DMS79 (cell line): ENCODE results near the gene MOGAT2.
A peak's percentile ranks its signal among the peaks of the same experiment; 100 is the strongest.
"Not testable (repeated sequence)": the region's sequence is repeated elsewhere in the genome, so short reads cannot be mapped to it uniquely, and the experiment has no call there.

Source experiments
- DNase-seq: peaks from one replicate; lab custom pipeline; 2025; lab: John Stamatoyannopoulos, UW

MOGAT2 gene

GRCh38 chr11:75717608-75718418, at the start of gene MOGAT2:
TSS of gene MOGAT2 (plus strand) at chr11:75717838. CDS start at chr11:75717889, 51 bp downstream.
- DNase-seq = no peak

DNA sequence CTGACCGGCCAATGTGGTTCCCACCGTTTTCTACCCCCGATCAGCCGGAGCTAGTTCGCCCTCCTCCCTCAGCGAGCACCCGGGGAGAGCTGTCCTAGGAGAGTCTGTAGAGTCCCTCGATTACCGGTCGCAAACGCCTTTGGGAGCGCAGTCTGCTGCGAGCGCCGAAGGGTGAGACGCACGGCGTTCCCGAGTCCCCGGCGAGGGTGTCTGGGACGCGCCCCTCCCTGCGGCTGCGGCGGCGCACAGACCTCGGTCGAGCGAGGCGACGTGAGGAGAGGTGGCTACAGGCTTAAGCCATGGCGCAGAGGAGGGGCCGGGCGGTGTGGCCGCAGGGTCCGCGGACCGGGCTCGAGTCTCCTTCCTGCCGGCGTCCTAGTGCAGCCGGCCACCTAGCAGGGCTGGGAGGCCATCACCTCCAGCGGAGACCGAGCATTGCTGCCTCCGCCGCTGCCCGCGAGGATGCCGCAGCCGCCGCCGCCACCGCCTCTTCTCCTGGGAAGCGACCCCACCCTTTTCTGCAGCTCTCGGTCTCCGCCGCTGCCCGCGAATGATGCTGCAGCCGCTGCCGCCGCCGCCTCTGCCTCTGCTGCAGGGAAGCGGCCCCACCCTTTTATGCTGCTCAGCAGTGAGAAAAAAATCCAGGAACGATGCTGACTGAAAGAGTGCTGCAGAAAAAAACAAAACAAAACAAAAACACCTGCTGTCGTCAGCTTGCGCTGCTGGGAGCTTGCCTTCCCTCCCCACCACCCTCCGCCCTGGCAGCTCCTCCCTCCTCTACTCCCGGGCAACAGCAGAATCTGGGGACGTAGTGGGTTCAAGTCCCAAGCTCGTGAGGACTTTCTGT, 49.0 kb upstream of the MOGAT2 start, which contains the start of gene MAP6:
TSS of gene MAP6 (minus strand) at position 588 of the 847 bp plus-strand sequence. CDS start 669 bp downstream, outside the sequence.
- peak; percentile 74 for DNase-seq

DNA sequence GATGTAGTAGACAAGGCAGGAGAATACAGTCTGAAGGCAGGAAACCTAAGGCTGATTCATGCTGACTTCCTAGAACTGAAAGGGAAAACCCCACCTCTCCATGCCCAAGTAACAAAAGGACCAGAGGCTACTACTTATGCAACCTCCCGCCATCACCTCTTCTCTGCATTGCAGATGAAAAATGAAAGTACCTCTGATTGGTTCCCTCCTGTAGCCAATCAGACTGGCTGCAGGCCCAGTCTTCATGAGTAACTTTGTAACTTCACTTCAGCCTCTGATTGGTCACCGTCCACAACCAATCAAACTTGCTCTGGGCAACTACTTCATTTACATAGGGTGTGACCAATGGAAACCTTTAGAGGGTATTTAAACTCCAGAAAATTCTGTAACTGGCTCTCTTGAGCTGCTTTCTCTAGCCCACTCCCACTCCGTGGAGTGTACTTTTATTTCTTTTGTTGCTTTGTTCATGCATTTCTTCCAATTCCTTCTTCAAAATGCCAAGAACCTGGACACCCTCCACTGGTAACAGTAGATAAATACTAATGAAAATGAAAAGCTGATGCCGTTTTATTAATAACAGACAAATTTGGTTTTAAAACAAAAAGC, 43.6 kb upstream of the MOGAT2 start:
- DNase-seq = no peak

- DNase-seq = no peak
These were observed 40.4 kb upstream of the MOGAT2 start for GRCh38 chr11:75677275-75677674.

DNA sequence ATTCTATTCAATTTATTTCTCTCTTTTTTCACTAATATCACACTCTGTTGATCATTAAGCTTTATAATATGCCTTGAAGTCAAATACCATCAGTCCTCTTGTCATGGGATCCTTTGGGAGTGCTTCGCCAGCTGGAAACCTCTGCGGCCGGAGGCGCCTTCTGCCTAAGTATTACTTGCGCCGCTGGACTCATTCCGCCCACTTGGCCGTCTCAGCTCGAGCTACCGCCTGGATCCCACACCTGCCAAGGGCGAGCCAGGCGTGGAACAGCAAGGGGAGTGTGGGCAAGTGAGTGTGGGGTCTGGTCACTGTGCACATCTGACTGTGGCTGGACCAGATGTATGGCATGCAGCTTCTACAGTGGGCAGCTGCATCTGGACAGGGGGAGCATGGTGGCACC, 39.7 kb upstream of the MOGAT2 start:
- DNase-seq = no peak

- DNase-seq = no peak
These were observed 38.9 kb upstream of the MOGAT2 start for GRCh38 chr11:75678620-75679259.

DNA sequence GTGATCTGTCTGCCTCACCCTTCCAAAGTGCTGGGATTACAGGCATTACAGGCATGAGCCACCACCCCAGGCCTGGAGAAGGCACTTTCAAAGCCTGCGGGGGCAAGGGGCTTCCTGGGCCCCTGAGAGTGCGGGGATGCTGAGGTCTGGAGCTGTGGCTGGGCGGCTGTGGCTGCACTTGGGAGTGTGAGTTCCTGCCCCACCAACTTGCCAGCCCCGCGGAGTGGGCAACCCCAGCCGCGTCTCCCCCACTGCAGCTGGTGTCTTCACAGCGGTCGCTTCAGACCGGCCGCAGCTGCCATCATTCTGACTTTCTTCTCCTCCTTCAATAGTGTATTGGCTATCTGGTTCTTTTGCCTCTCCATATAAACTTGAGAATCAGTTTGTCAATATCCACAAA, 38.1 kb upstream of the MOGAT2 start:
- DNase-seq = no peak

- DNase-seq = not testable (repeated sequence)
These were observed 33.8 kb upstream of the MOGAT2 start for GRCh38 chr11:75683856-75684255.

GRCh38 chr11:75689863-75690609, 27.6 kb upstream of the MOGAT2 start:
- DNase-seq = no peak

- no peak for DNase-seq
These were observed 25.8 kb upstream of the MOGAT2 start for GRCh38 chr11:75691804-75692203.

- no peak for DNase-seq
These were observed 19.6 kb upstream of the MOGAT2 start for GRCh38 chr11:75697906-75698581.

DNA sequence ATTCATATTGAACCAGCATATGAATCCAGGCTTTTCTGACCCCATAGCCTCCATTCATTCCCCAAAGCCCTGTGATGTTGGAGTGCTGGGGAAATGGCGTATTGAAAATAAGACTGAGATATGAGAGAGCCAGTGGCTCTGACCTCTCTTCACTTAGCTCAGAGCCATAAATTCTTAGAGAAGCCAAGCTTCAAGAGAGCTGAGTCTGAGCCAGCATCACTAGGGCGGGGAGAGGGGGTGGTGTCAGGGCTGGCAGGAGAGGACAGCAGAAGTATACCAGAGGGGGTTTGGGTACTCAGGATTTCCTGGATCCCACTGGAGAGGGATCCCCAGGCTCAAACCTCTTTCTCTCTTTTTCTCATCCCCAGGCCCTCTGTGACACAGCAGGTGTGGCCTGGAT, 16.7 kb upstream of the MOGAT2 start:
- DNase-seq = no peak

GRCh38 chr11:75703695-75704237, 13.9 kb upstream of the MOGAT2 start:
- no peak for DNase-seq

DNA sequence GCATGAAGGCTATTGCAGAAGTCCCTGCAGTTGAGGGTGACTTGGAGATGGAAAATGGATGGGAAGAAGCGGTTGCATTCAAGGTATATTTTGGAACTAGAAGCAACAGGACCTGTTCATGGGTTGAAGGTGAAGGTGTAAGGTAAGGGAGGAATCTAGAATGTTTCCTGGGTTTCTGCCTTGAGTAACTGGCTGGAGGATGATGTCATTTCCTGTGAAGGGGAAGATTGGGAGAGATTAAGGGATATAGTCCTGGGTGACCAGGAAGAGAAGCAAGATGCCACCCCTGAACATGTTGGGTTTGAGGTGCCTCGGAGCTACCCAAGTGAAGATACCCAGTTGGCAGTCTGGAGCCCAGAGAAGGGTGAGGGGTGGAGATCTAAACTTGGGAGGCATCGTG, 12.1 kb upstream of the MOGAT2 start:
- no peak for DNase-seq

- no peak for DNase-seq
These were observed 11.3 kb upstream of the MOGAT2 start for GRCh38 chr11:75706260-75706729.

- no peak for DNase-seq
These were observed 3.4 kb upstream of the MOGAT2 start for GRCh38 chr11:75714211-75714610.

DNA sequence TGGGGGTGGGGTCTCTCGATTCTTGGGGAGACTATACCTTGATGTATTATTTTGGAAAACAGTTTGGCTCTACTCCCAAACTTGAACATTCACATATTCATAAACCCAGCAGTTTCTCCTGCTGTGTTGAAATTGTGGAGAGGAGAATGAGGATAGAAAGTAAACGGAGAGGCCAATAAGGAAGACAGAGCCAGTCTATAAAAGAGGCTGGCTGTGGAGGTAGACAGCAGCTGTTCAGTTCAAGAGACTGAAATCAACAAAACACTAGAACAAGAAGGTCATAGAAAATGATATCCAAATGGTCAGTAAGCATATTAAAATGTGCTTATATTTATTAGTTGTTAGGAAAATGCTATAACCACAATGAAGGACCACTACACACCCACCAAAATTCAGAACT, 1.9 kb upstream of the MOGAT2 start:
- no peak for DNase-seq

DNA sequence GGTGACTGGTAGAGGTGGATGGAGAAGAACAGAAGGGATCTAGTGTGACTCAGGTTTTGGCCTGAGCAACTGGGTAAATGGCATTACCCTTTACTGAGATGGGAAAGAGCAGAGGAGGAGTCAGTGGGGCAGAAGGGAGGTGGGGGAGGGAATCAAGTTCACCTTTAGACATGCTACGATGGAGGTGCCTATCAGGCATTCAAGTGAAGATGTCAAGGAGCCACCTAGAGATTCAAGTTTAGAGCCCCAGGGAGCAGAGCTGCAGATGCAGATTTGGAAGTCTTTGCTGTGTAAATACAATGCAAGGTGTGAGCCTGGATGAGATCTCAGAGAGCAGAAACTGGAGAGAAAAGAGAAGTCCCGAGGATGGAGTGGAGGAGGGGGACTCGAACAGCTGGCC, 979 bp upstream of the MOGAT2 start:
- DNase-seq = no peak

DNA sequence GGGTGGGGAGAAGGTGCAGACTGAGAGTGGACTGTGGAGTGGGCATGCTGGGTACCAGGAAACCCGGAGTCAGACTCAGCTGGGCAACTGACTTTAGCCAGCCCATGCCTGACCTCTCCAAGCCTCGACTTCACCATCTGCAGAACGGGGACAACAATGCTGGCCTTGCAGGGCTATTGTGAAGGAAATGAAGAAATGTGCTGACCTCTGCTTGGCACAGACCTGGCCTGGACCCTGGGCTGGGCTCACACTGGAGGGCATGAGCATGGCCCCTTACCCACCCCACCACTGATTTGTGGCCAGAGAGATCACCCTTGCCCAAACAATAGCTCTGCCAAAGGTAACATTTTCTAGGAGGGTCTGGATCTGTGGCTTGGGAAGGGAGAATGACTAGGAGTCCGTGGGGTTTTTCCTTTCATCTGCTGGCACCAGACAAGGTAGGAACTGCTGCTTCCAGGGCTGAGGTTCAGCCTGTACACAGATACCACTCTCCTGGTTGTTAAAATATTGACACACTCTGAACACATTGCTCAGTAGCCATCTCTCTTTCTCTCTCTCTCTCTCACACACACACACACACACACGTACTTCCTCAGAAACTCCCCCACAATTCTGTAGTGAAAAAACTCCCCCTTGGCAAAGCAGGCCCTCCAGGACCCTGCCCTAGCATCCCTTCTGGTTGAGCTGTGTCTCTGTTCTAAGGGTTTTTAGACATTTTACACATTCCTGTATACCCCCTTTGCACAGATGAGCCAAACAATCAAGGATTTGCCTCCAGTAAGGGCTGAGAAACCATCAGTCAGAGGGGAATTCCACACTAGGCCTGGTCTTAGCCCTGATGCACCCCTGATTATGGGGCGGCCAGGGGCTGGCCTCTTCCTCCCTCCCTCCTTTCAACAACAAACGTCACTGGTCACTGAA, 1.0 kb downstream of the MOGAT2 start:
- no peak for DNase-seq
